ENCODE measurements around the gene TCF20.

TCF20 gene

GRCh38 chr22:42283278-42284201 lies 13.1 kb upstream of the TCF20 start:
- no peak for DNase-seq (ENCODE audit: low read depth)
- peak overlapping the region; percentile 38 for H3K4me3 ChIP-seq (ENCODE audit: low read depth, low read length)

GRCh38 chr22:42282943-42283277 lies 12.5 kb upstream of the TCF20 start:
- DNase-seq (ENCODE audit: low read depth): no peak
- H3K4me3 ChIP-seq (ENCODE audit: low read depth, low read length): peak overlapping the region; percentile 38

GRCh38 chr22:42282252-42282942 lies 11.9 kb upstream of the TCF20 start:
- no peak for DNase-seq (ENCODE audit: low read depth)
- no peak overlapping the region for H3K4me3 ChIP-seq (ENCODE audit: low read depth, low read length)

- no peak for DNase-seq (ENCODE audit: low read depth)
- H3K4me3 ChIP-seq (ENCODE audit: low read depth, low read length): no peak overlapping the region
Observed at GRCh38 chr22:42281706-42282251, 11.3 kb upstream of the TCF20 start.

- no peak for DNase-seq (ENCODE audit: low read depth)
- no peak overlapping the region for H3K4me3 ChIP-seq (ENCODE audit: low read depth, low read length)
Observed at GRCh38 chr22:42281284-42281683, 10.8 kb upstream of the TCF20 start.

GRCh38 chr22:42280836-42281235 lies 10.4 kb upstream of the TCF20 start:
- no peak for DNase-seq (ENCODE audit: low read depth)
- H3K4me3 ChIP-seq (ENCODE audit: low read depth, low read length): no peak overlapping the region

GRCh38 chr22:42280140-42280539 lies 9.7 kb upstream of the TCF20 start:
- DNase-seq (ENCODE audit: low read depth): no peak
- no peak overlapping the region for H3K4me3 ChIP-seq (ENCODE audit: low read depth, low read length)

GRCh38 chr22:42279425-42280020 lies 9.1 kb upstream of the TCF20 start:
- DNase-seq (ENCODE audit: low read depth): no peak
- H3K4me3 ChIP-seq (ENCODE audit: low read depth, low read length): no peak overlapping the region

- no peak for DNase-seq (ENCODE audit: low read depth)
- no peak overlapping the region for H3K4me3 ChIP-seq (ENCODE audit: low read depth, low read length)
Observed at GRCh38 chr22:42277988-42278776, 7.7 kb upstream of the TCF20 start.

- no peak overlapping the region for H3K4me3 ChIP-seq (ENCODE audit: low read depth, low read length)
- no peak for DNase-seq (ENCODE audit: low read depth)
Observed at GRCh38 chr22:42277232-42277753, 6.8 kb upstream of the TCF20 start.

- no peak for DNase-seq (ENCODE audit: low read depth)
- H3K4me3 ChIP-seq (ENCODE audit: low read depth, low read length): no peak overlapping the region
Observed at GRCh38 chr22:42275970-42276369, 5.5 kb upstream of the TCF20 start.

- H3K4me3 ChIP-seq (ENCODE audit: low read depth, low read length): no peak overlapping the region
- no peak for DNase-seq (ENCODE audit: low read depth)
Observed at GRCh38 chr22:42275176-42275575, 4.7 kb upstream of the TCF20 start.

- no peak for DNase-seq (ENCODE audit: low read depth)
Observed at GRCh38 chr22:42273855-42274451, 3.5 kb upstream of the TCF20 start.

GRCh38 chr22:42272431-42272999 lies 2.1 kb upstream of the TCF20 start:
- H3K4me3 ChIP-seq (ENCODE audit: low read depth, low read length): no peak overlapping the region
- DNase-seq (ENCODE audit: low read depth): no peak

More at GRCh38 chr22:42273855-42274451, 3.5 kb upstream of the TCF20 start:
- H3K4me3 ChIP-seq (ENCODE audit: low read depth, low read length): no peak overlapping the region

- H3K4me3 ChIP-seq (ENCODE audit: low read depth, low read length): no peak overlapping the region
- no peak for DNase-seq (ENCODE audit: low read depth)
Observed at GRCh38 chr22:42271906-42272305, 1.5 kb upstream of the TCF20 start.

- no peak for DNase-seq (ENCODE audit: low read depth)
- H3K4me3 ChIP-seq (ENCODE audit: low read depth, low read length): peak overlapping the region; percentile 53
Observed at GRCh38 chr22:42271191-42271813, 849 bp upstream of the TCF20 start.

GRCh38 chr22:42270176-42270509 lies 310 bp downstream of the TCF20 start:
- DNase-seq (ENCODE audit: low read depth): no peak

More at GRCh38 chr22:42270176-42270509, 310 bp downstream of the TCF20 start:
- H3K4me3 ChIP-seq (ENCODE audit: low read depth, low read length): peak overlapping the region; percentile 99

Data from skeletal muscle cell (primary cell).